ENCODE data around the gene ARHGEF28. TPM values are rescaled to one million over a fixed set of nuclear protein-coding genes. Genes with fewer than 3 reads are reported as not detected.

ARHGEF28 gene
- total and polyA plus RNA-seq, 9 of the 15 experiments (the other 6 are each of a cell fraction or from before 2014, with no cell fraction given), result 0.27 TPM; not detected in 8

GRCh38 chr5:73722231-73722630 is 96.2 kb downstream of the ARHGEF28 start (continued):
- TF ChIP-seq IRF9 (tag; IDR thresholded peaks at IDR 0.05), result no peak
- TF ChIP-seq HDAC6 (IDR thresholded peaks at IDR 0.05; ENCODE audit: low read depth, low read length), result no peak
- no peak for TF ChIP-seq TEAD4 (IDR thresholded peaks at IDR 0.05; ENCODE audit: low read length)
- no peak for TF ChIP-seq TEAD4 (CRISPR knock-in tag; IDR thresholded peaks at IDR 0.05; ENCODE audit: borderline replicate concordance)
- TF ChIP-seq STAG1 (CRISPR knock-in tag; IDR thresholded peaks at IDR 0.05; ENCODE audit: borderline replicate concordance), result no peak

DNA sequence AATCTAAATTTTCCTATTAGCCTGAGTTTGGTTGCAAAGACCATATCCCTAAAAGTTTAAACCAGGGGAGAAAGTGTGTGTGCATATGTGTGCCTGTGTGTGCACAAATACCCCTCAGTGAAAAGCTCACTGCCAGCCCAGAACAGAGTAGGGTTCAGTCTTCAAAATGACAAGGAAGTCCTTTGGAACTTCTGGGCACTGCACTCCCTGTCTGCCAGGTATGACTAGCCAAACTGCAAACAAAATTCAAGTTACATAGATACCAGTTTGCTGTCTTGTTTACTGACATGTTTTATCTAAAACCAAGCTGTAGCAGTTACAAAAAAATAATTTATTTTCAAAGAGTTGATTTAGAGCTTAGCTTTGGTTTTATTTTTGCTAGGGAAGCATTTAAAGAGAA is 100.1 kb downstream of the ARHGEF28 start:
- no peak for DNase-seq (ENCODE audit: extremely low read depth in 1 of 4, low spot score in 3 of 4)
- H3K9me1 ChIP-seq (ENCODE audit: control insufficient read depth, insufficient read depth, low read length), result no peaks in the 10 kb centered on the region
- BruUV-seq (replicated peaks), result no TSS peak
- ATAC-seq, result no peak
- CTCF ChIA-PET (ENCODE audit: low intra/inter-chr PET ratio), result no interaction called here
- no peak for TF ChIP-seq RAD51 (IDR thresholded peaks at IDR 0.05; ENCODE audit: borderline replicate concordance, low read depth)
- TF ChIP-seq KDM2B (CRISPR knock-in tag; IDR thresholded peaks at IDR 0.05), result no peak
- no peak for TF ChIP-seq DEAF1 (CRISPR knock-in tag; IDR thresholded peaks at IDR 0.05)
- TF ChIP-seq PHF20 (IDR thresholded peaks at IDR 0.05; ENCODE audit: partially characterized antibody), result no peak
- no peak for TF ChIP-seq RBM39 (optimal IDR thresholded peaks at IDR 0.05; ENCODE audit: low read depth, low read length)
- TF ChIP-seq ASH1L (IDR thresholded peaks at IDR 0.05; ENCODE audit: borderline replicate concordance, low read depth, partially characterized antibody), result no peak
- no peak for TF ChIP-seq ZNF445 (CRISPR knock-in tag; IDR thresholded peaks at IDR 0.05; ENCODE audit: low read depth)
- TF ChIP-seq ZBTB7A (IDR thresholded peaks at IDR 0.05; ENCODE audit: borderline replicate concordance, control insufficient read depth, low read depth, low read length), result no peak
- TF ChIP-seq, protein P1, sequence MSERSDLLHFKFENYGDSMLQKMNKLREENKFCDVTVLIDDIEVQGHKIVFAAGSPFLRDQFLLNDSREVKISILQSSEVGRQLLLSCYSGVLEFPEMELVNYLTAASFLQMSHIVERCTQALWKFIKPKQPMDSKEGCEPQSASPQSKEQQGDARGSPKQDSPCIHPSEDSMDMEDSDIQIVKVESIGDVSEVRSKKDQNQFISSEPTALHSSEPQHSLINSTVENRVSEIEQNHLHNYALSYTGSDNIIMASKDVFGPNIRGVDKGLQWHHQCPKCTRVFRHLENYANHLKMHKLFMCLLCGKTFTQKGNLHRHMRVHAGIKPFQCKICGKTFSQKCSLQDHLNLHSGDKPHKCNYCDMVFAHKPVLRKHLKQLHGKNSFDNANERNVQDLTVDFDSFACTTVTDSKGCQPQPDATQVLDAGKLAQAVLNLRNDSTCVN (CRISPR knock-in tag; IDR thresholded peaks at IDR 0.05), result no peak
- in situ Hi-C loops (cut with MboI) (no loop called here), intact Hi-C loops (cut with micrococcal nuclease) (no loop called here)
- H3K9ac ChIP-seq (ENCODE audit: insufficient read depth in 1 of 2, low read depth in 2 of 2, low read length in 2 of 2), result no peak overlapping the region
- no peaks in the 10 kb centered on the region; a peak in 2 of 5 replicates for H3K27me3 ChIP-seq (ENCODE audit: control insufficient read depth in 2 of 2, insufficient read depth in 2 of 2, low read length in 2 of 2)
- H3K27ac ChIP-seq (ENCODE audit: extremely low read depth, low read depth, low read length), result no peak overlapping the region
- H3K4me2 ChIP-seq (ENCODE audit: insufficient read depth, low read length), result no peak overlapping the region
- POLR2A ChIA-PET, result interaction anchor here (0.9 kb wide), 1 partner anchor 112 kb away, joined by 5 read pairs; no protein-coding TSS in a partner anchor
- H3K79me2 ChIP-seq (ENCODE audit: control insufficient read depth, insufficient read depth, low read length), result no peaks in the 10 kb centered on the region
- H3K4me1 ChIP-seq (replicated peaks in 1 of 2; ENCODE audit: control insufficient read depth in 2 of 2, insufficient read depth in 2 of 2, low read length in 2 of 2), result no peaks in the 10 kb centered on the region
- no peak overlapping the region for H3K4me3 ChIP-seq
- H3K9me3 ChIP-seq (replicated peaks; ENCODE audit: control insufficient read depth, insufficient read depth, low read depth, low read length), result no peaks in the 10 kb centered on the region
- no peaks in the 10 kb centered on the region for H4K20me1 ChIP-seq (replicated peaks; ENCODE audit: control insufficient read depth, insufficient read depth, low read length)
- FAIRE-seq, result no peak
- H3K36me3 ChIP-seq (ENCODE audit: control insufficient read depth, insufficient read depth, low read length), result no peaks in the 10 kb centered on the region
- no peak overlapping the region for H2AFZ ChIP-seq (ENCODE audit: low read depth, low read length)
